NCI-H2196 treated with DMSO at 0.1 percent for 48 hours (cell line): ENCODE measurements around the gene UNCX.

ENCODE experiments used
- DNase-seq: peaks from one replicate; lab custom pipeline; 2025; ENCODE audit not compliant: unreplicated experiment; lab: John Stamatoyannopoulos, UW

Gene UNCX

GRCh38 chr7:1214516-1214915, 18.2 kb upstream of the UNCX start:
- no peak for DNase-seq

- no peak for DNase-seq
Observed at GRCh38 chr7:1218541-1219165, 14.0 kb upstream of the UNCX start.

DNA sequence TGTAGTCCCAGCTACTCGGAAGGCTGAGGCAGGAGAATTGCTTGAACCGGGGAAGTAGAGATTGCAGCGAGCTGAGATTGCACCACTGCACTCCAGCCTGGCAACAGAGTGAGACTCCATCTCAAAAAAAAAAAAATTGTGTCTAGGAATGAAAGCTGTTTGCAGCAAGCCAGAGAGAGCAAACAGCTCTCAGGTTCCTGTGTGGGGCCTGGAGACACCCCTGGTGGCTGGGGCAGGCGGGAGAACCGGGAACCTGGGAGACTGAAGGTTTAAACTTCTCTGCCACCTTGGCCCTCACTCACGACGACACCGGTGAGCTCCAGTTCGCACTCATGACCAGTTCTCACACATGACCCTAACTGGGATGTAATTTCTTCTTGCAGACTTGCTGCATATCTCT, 13.2 kb upstream of the UNCX start:
- no peak for DNase-seq

- no peak for DNase-seq
Observed at GRCh38 chr7:1220000-1220726, 12.5 kb upstream of the UNCX start.

DNA sequence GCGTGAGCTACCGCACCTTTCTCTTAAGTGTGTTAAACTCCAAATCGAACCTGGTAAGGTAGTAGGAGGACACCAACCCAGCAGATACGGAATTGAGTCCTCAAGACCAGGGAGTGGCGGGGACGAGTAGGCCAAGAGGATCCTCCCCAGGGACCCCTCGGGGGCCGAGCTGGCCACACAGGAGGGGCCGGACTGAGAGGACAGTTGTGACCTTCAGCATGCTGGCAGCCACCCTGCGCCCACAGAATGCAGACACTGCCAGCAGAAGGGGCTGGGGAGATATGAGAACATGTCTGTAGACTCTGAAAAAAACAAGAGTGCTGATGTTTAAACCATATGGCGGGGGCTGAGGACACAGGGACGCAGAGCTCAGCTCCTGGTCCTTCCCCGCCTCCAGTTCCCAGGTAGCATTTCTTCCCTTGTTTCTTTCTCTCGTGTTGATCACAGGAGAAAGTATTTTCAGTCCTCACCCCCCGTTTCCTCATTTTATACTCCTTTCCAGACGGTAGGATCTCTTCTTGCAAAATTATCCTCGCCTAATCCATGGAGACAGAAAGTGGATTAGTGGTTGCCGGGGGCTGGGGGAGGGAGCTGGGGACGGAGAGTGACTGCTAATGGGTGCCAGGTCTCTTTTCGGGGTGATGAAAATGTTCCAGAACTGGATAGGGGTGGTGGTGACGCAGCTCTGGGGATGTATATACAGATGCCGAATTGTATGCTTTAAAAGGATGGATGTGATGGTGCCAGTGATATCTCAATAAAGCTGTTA, 11.5 kb upstream of the UNCX start:
- DNase-seq, result no peak

- no peak for DNase-seq
Observed at GRCh38 chr7:1223196-1223981, 9.3 kb upstream of the UNCX start.

DNA sequence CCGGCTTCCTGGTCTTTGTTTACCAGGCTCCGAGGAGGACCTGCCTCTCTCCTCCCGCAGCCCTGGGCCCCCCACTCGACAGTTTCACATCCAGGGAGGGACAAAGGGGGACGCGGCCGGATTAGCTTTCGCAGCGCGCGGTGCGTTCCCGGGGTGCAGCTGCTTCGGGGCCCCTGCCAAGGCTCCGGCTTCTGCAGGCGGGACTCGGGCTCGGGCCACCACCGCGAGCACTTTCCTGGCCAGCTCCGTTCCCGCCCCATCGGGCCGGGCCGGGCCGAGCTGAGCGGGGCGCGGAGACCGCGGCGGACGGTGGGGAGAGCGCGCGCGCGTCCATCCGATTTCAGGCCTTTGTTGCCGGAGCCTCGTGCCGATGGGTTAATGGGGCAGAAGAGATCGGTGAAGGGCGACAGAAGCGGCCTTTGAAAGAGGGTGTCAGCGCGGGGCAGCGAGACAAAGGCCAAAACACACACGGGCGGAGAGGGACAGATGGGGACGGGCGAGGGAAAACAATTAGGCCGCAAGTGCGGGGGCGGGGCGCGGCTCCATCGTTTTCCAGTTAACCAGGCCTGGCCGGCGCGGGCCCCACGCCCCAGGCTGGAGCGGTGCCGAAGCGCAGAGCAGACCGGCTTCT, 8.5 kb upstream of the UNCX start:
- DNase-seq, result no peak

- no peak for DNase-seq
Observed at GRCh38 chr7:1225030-1225429, 7.6 kb upstream of the UNCX start.

- no peak for DNase-seq
Observed at GRCh38 chr7:1225441-1226185, 7.1 kb upstream of the UNCX start.

DNA sequence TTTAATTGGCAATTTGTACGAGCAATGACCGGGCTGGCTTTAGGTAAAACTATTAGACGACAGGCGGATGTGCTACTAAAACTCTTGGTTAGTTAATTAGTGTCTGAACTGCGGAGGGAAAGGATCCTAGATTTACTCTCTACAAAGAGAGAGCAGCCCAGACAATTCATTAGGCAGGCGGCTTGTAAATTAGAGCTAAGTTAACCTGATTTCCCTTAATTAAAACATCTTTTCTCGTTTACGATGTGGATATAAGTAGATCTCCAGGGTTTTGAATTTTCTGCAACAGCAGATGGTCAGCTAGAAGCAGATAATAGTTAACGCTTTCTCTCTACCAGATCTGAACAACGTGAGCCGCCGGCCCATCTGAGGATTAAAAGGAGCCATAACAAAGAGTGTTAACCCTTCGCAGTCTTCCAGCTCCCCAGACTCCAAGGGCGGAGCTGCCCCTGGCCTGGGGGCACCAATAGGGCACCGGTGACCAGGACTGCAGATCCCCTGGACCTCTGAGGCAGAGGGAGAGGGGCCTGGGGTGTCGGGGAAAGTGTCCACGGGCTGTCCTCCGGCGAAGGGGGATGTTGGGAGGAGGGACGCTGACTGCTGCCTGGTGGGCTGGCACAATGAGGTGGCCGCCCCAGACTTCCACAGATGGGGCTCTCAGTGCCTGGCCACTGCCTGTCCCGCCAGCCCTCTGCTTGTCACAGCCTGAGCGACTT, 6.3 kb upstream of the UNCX start:
- no peak for DNase-seq

GRCh38 chr7:1227071-1227804, 5.4 kb upstream of the UNCX start:
- no peak for DNase-seq

GRCh38 chr7:1227814-1228544, 4.7 kb upstream of the UNCX start:
- no peak for DNase-seq

GRCh38 chr7:1228545-1229201, 4.0 kb upstream of the UNCX start:
- no peak for DNase-seq

DNA sequence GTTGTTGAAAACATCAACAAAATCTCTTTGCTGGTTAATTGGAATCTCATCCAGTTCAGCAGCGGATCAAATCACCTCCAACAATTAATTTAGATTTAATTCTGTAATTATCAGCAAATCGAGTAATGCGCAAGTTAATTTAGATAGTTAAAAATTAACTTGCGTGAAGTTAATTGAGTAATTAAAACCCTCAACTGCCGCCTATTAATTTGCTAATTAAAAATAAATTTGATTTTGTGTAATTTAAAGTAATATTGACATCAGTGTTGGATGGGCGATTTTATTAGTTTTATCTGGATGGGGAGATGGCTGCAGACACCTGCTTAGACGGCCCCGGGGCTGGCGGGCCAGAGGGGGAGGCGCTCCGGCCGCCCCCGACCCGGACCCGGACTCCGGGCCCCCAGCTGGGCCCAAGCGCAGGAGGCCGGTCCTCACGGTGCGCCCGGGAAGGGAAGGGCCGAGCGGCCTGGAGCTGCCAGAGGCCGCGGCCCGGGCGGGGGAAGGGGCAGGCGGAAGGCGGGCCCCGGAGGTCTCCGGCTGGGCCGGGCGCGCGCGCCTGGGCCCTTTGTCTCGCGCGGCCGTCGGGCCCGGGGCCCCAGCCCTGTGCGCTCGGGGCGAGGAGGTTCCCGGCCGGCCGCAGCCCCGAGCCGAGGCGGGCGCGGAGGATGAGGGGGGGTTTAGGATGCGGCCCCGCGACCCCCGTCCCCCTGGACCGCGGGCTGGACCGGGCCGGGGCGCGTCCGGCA, 3.3 kb upstream of the UNCX start:
- DNase-seq, result no peak

DNA sequence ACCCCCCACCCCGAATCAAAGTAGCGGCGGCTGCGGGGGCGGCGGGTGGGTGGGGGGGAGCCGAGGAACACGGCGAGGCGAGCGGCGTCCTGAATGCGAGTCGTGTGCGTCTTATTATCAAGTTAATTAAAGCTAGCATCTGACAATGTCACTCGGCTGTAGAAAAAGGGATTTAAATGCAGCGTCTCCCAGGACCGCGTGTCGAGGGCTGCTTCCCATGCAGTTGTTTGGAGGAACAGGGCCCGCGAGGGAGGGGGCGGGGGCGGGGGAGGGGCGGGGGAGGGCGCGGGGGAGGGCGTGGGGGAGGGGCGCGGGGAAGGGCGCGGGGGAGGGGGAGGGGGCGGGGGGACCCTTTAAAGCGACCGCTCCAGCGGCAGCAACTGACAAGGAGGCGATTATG, 2.7 kb upstream of the UNCX start:
- DNase-seq, result no peak

DNA sequence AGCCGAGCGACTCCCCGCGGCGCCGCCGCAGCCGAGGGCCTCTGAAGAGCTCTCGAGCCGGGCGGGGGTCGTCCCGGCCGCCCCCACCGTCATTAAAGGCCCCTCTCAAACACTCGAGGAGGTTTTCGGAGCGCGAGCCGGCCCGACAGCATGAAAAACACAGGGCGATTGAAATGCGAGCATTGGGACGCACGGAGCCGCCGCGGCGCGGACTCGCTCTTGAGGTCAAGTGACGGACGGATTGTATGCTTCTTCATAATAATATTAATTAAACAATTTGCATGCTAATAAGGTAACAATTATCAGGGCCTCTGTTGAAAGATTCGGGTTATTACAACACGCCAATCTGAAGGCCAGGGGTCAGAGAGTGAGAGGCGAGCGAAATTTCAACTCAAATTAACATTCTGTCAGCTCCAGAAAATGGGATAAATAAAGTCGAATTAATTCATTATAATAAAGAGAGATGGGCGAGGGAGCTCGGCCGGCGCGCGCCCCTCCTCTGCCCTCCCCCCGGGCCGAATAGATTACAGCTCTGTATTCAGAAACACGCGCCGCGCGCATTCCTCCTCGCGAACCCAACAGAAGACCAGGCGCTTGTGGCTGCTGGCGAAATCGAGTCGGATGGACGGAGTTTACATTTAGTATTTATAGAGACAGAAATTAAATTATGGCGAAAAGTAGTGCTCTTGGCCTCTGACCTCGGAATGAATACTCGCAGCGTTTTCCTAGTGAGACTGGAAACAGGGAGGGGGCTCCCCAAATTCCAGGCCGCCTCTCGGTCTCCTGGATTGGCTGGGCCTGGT, 2.1 kb upstream of the UNCX start:
- no peak for DNase-seq
